Sigmoid colon (tissue), 3 donors: ENCODE measurements around the gene UBXN7.

Experiments
- CTCF ChIP-seq, 4 experiments: fragments of 450-650 bp in 3 of 4; fragments of 200-600 bp in 1 of 4; IDR thresholded peaks; one replicate each; pipeline ENCODE4 v1.5.1; 2016 to 2019; ENCODE audit warnings: antibody characterized with exemption in 4 of 4, mild to moderate bottlenecking in 3 of 4, moderate library complexity in 2 of 4
- POLR2A ChIP-seq, 2 donors: fragments of 450-650 bp; IDR thresholded peaks; one replicate each; pipeline ENCODE4 v1.6.1; 2016; ENCODE audit warnings: antibody characterized with exemption in 2 of 2, mild to moderate bottlenecking in 2 of 2, moderate library complexity in 2 of 2

GRCh38 chr3:196340466-196340865 lies 91.8 kb downstream of the UBXN7 start:
- TF ChIP-seq POLR2A (IDR thresholded peaks at IDR 0.05) (no peak), CTCF (IDR thresholded peaks at IDR 0.05) (no peak)
